HepG2 (cell line): ENCODE results near the gene STAMBPL1. TPM values are rescaled to one million over a fixed set of nuclear protein-coding genes. Genes with fewer than 3 reads are reported as not detected.

Experiments used
- ATAC-seq: fragments of 200-7000 bp; cut with Tn5 transposase; 3 replicates; pipeline ENCODE4 v1.9.1; 2020; ENCODE audit warnings: mild to moderate bottlenecking, moderate library complexity
- BruUV-seq: library from RNA; stranded (reverse); fragments of 400-500 nt; replicated peaks from 2 replicates; lab custom pipeline; 2021; lab: Mats Ljungman, UMichigan
- CTCF ChIA-PET: fragments of 300-600 bp; formaldehyde crosslinking; extraction: SDS; loops from one replicate; lab custom pipeline; 2021; ENCODE audit warnings: low total read pairs, inconsistent platforms, low intra/inter-chr PET ratio; lab: Yijun Ruan, JAX
- POLR2A ChIA-PET: fragments of 350-600 bp; sonication (Branson Sonifier 250); formaldehyde crosslinking; loops from one replicate; lab custom pipeline; 2020; ENCODE audit warnings: antibody characterized with exemption, inconsistent platforms; lab: Yijun Ruan, JAX
- DNase-seq: peaks from one replicate; pipeline ENCODE4 v3.0.0-alpha.2; 2015; ENCODE audit warnings: low spot score
- FAIRE-seq: peaks from 3 replicates; lab custom pipeline; 2011; peaks lifted over from hg19 to GRCh38; lab: Jason Lieb, UNC
- H2AFZ ChIP-seq: one replicate; pipeline ENCODE4 v1.6.1; 2011; ENCODE audit warnings: low read length, inconsistent platforms
- H3K27ac ChIP-seq: fragments of 300-600 bp; 3 replicates; pipeline ENCODE4 v1.8.0; 2011; ENCODE audit warnings: mixed run types, mild to moderate bottlenecking, mixed read lengths, low read length, inconsistent platforms; ENCODE audit not compliant: insufficient read depth; ENCODE audit errors: extremely low read length
- H3K27me3 ChIP-seq, 2 experiments: fragments of 200-600 bp in 1 of 2; 2 replicates in 1 of 2; 3 replicates in 1 of 2; pipeline versions ENCODE4 v1.6.0 to v1.8.0; 2011; ENCODE audit warnings: low read length in 2 of 2, mild to moderate bottlenecking in 2 of 2, moderate library complexity in 2 of 2, inconsistent platforms in 1 of 2; ENCODE audit not compliant: insufficient read depth in 2 of 2, control insufficient read depth in 1 of 2
- H3K36me3 ChIP-seq, 2 experiments: fragments of 200-600 bp in 1 of 2; replicated peaks in 1 of 2; 2 replicates in 1 of 2; 3 replicates in 1 of 2; pipeline versions ENCODE4 v1.5.1 to v1.8.0; 2011; ENCODE audit warnings: low read length in 2 of 2, inconsistent platforms in 1 of 2; ENCODE audit not compliant: insufficient read depth in 2 of 2, control insufficient read depth in 1 of 2
- H3K4me1 ChIP-seq: 2 replicates; pipeline ENCODE4 v1.5.1; 2012; ENCODE audit warnings: low read length, inconsistent platforms; ENCODE audit not compliant: insufficient read depth
- H3K4me2 ChIP-seq: 2 replicates; pipeline ENCODE4 v1.6.0; 2011; ENCODE audit warnings: low read depth, low read length, inconsistent platforms
- H3K4me3 ChIP-seq, 3 experiments: fragments of 200-600 bp in 1 of 3; sonication (generic), shearing (Covaris generic) in 1 of 3; replicated peaks in 1 of 3; 2 replicates each; pipeline ENCODE4 v1.5.1; 2011 to 2016; ENCODE audit warnings: low read length in 3 of 3, inconsistent platforms in 2 of 3, low read depth in 2 of 3, mild to moderate bottlenecking in 2 of 3, control low read depth in 1 of 3, mixed read lengths in 1 of 3; ENCODE audit not compliant: insufficient read depth in 1 of 3
- H3K79me2 ChIP-seq: one replicate; pipeline ENCODE4 v1.6.1; 2011; ENCODE audit warnings: low read length, inconsistent platforms; ENCODE audit not compliant: insufficient read depth
- H3K9ac ChIP-seq: 2 replicates; pipeline ENCODE4 v1.6.0; 2011; ENCODE audit warnings: mild to moderate bottlenecking, low read depth, low read length, inconsistent platforms; ENCODE audit not compliant: insufficient read depth
- H3K9me3 ChIP-seq: 2 replicates; pipeline ENCODE4 v1.5.1; 2012; ENCODE audit warnings: mild to moderate bottlenecking, low read length
- H4K20me1 ChIP-seq: 2 replicates; pipeline ENCODE4 v1.6.0; 2011; ENCODE audit warnings: inconsistent platforms, mild to moderate bottlenecking, low read length, moderate library complexity; ENCODE audit not compliant: insufficient read depth
- THAP8 ChIP-seq: sonication (generic); formaldehyde crosslinking; IDR thresholded peaks from 2 replicates; pipeline ENCODE4 v1.5.1; 2020; ENCODE audit warnings: missing genetic modification reagents, mild to moderate bottlenecking, borderline replicate concordance
- ZHX2 ChIP-seq, 2 experiments: sonication (generic) in 1 of 2; formaldehyde crosslinking in 1 of 2; IDR thresholded peaks; 2 replicates each; pipeline versions ENCODE4 v1.6.1 to v1.9.0; 2014 to 2022; ENCODE audit warnings: antibody characterized with exemption in 1 of 2, borderline replicate concordance in 1 of 2, inconsistent platforms in 1 of 2, low read depth in 1 of 2, missing genetic modification reagents in 1 of 2
- ZNF761 ChIP-seq: sonication (generic); formaldehyde crosslinking; conservative IDR thresholded peaks from 2 replicates; pipeline ENCODE4 v1.4.0; 2020; ENCODE audit warnings: mild to moderate bottlenecking, missing genetic modification reagents
- WGBS: methylation state at CpG from one replicate; pipeline ENCODE4 v1.1.6; 2017; ENCODE audit warnings: low lambda C conversion rate; 5-methylcytosine and 5-hydroxymethylcytosine counted together
- in situ Hi-C: cut with HindIII; loops from 2 replicates; pipeline ENCODE4 v1.10.0; 2017; ENCODE audit warnings: low pct_unique_long_range_greater_than_20kb; ENCODE audit not compliant: extremely low pct_ligation_motif_present
- intact Hi-C: fragments of 100-400 bp; cut with micrococcal nuclease; formaldehyde crosslinking; loops from one replicate; pipeline ENCODE4 v1.10.0; 2022; ENCODE audit not compliant: unreplicated experiment
- polyA plus RNA-seq, 8 experiments: library from polyadenylated mRNA; depleted of rRNA in 3 of 8; stranded (reverse) in 7 of 8; unstranded in 1 of 8; fragments of >200 nt; fragmentation: Illumina TruSeq in 4 of 8; extraction: Trizol in 4 of 8; gene quantifications; 2 replicates each; pipeline versions ENCODE4 v1.2.1 to v1.2.3, GENCODE V29; 2011 to 2016; ENCODE audit warnings: low read depth in 4 of 8, missing spikeins in 1 of 8, mixed read lengths in 1 of 8; ENCODE audit not compliant: insufficient read depth in 1 of 8
- total RNA-seq, 5 experiments: library from RNA; depleted of rRNA; stranded (reverse); fragments of >200 nt; fragmentation: Illumina TruSeq; extraction: Trizol; gene quantifications; 2 replicates each; pipeline ENCODE4 v1.2.3, GENCODE V29; 2016; ENCODE audit warnings: low read depth in 1 of 5

The STAMBPL1 gene
- total and polyA plus RNA-seq, 2 of the 13 experiments (the other 11 are each of a cell fraction or from before 2014, with no cell fraction given), result 1.4 to 1.5 TPM

- no peak for TF ChIP-seq ZNF761 (CRISPR knock-in tag)
- no peak for TF ChIP-seq THAP8 (CRISPR knock-in tag)
Observed at GRCh38 chr10:88962336-88962735, 82.3 kb downstream of the STAMBPL1 start (continued).

- WGBS, result 96% methylated on average over 2 of the region's 2 CpGs
- no peak overlapping the region for H3K4me2 ChIP-seq
- POLR2A ChIA-PET, result no interaction called here
- intact Hi-C loops (no loop called here), in situ Hi-C loops (no loop called here)
- no peaks in the 10 kb centered on the region for H3K27me3 ChIP-seq
- CTCF ChIA-PET, result no interaction called here
- H3K9me3 ChIP-seq, result no peaks in the 10 kb centered on the region
- no peaks in the 10 kb centered on the region for H3K36me3 ChIP-seq
- no peaks in the 10 kb centered on the region for H3K4me1 ChIP-seq
- H3K9ac ChIP-seq, result no peak overlapping the region
- H2AFZ ChIP-seq, result no peak overlapping the region
- no peaks in the 10 kb centered on the region for H4K20me1 ChIP-seq
- DNase-seq (no peak), ATAC-seq (no peak)
- no peak for TF ChIP-seq ZHX2 (IDR thresholded peaks at IDR 0.05; ENCODE audit: low read depth)
- no peak for TF ChIP-seq ZHX2 (CRISPR knock-in tag; IDR thresholded peaks at IDR 0.05; ENCODE audit: borderline replicate concordance)
- TF ChIP-seq, all 625 proteins: peak for 0
- no peaks in the 10 kb centered on the region for H3K79me2 ChIP-seq
- BruUV-seq, result no TSS peak
- FAIRE-seq, result no peak
- H3K4me3 ChIP-seq, result no peak overlapping the region
- no peak overlapping the region for H3K27ac ChIP-seq
Observed at GRCh38 chr10:88963318-88963717, 83.3 kb downstream of the STAMBPL1 start.
